Osteoblast (primary cell): ENCODE data around the gene KNDC1. TPM values are rescaled to one million over a fixed set of nuclear protein-coding genes. Genes with fewer than 3 reads are reported as not detected.

Experiments used
- DNase-seq: peaks from one replicate; pipeline ENCODE4 v3.0.0; 2011; ENCODE audit warnings: low spot score, mixed read lengths; ENCODE audit not compliant: insufficient read length; ENCODE audit errors: missing footprints
- H2AFZ ChIP-seq: 2 replicates; pipeline ENCODE4 v1.6.0; 2011; ENCODE audit warnings: mild to moderate bottlenecking, low read length
- H3K27ac ChIP-seq: 2 replicates; pipeline ENCODE4 v1.5.1; 2011; ENCODE audit warnings: mild to moderate bottlenecking, low read depth, low read length, moderate library complexity
- H3K27me3 ChIP-seq: 2 replicates; pipeline ENCODE4 v1.6.0; 2012; ENCODE audit warnings: mild to moderate bottlenecking, control low read depth, inconsistent platforms, low read length, moderate library complexity; ENCODE audit not compliant: insufficient read depth
- H3K36me3 ChIP-seq: 2 replicates; pipeline ENCODE4 v1.5.1; 2011; ENCODE audit warnings: mild to moderate bottlenecking, low read length, control low read depth, moderate library complexity; ENCODE audit not compliant: insufficient read depth
- H3K4me1 ChIP-seq: 2 replicates; pipeline ENCODE4 v1.5.1; 2011; ENCODE audit warnings: mild to moderate bottlenecking, low read length, control low read depth, moderate library complexity; ENCODE audit not compliant: insufficient read depth
- H3K4me2 ChIP-seq: 2 replicates; pipeline ENCODE4 v1.6.0; 2011; ENCODE audit warnings: mild to moderate bottlenecking, low read length; ENCODE audit not compliant: insufficient read depth
- H3K4me3 ChIP-seq: fragments of 200-600 bp; sonication (generic); 3 replicates; pipeline ENCODE4 v1.5.1; 2012; ENCODE audit warnings: mild to moderate bottlenecking, low read length, inconsistent platforms; ENCODE audit not compliant: insufficient read depth
- H3K79me2 ChIP-seq: 2 replicates; pipeline ENCODE4 v1.6.0; 2012; ENCODE audit warnings: mild to moderate bottlenecking, low read length, control low read depth, inconsistent platforms; ENCODE audit not compliant: insufficient read depth
- H3K9me3 ChIP-seq: 2 replicates; pipeline ENCODE4 v1.5.1; 2011; ENCODE audit warnings: low read depth, low read length, control low read depth
- H4K20me1 ChIP-seq: 2 replicates; pipeline ENCODE4 v1.6.0; 2012; ENCODE audit warnings: mild to moderate bottlenecking, low read length, control low read depth; ENCODE audit not compliant: insufficient read depth
- total RNA-seq: library from RNA; depleted of rRNA; stranded (reverse); fragments of >200 nt; gene quantifications from 2 replicates; pipeline ENCODE4 v1.2.3, GENCODE V29; 2012
- TF ChIP-seq, protein P1 (sequence below): IDR thresholded peaks from 2 replicates; pipeline ENCODE4 v1.5.1; 2011; ENCODE audit warnings: mild to moderate bottlenecking, low read depth, low read length, moderate library complexity; ENCODE audit errors: extremely low read depth

KNDC1 gene
- total RNA-seq, 1 donor = not detected

- no peaks in the 10 kb centered on the region for H3K79me2 ChIP-seq
- peak overlapping the region; percentile 53 for H3K4me3 ChIP-seq
- no peak overlapping the region for H2AFZ ChIP-seq
- peaks cover 13% of the 10 kb centered on the region for H3K27me3 ChIP-seq
- TF ChIP-seq, protein P1, sequence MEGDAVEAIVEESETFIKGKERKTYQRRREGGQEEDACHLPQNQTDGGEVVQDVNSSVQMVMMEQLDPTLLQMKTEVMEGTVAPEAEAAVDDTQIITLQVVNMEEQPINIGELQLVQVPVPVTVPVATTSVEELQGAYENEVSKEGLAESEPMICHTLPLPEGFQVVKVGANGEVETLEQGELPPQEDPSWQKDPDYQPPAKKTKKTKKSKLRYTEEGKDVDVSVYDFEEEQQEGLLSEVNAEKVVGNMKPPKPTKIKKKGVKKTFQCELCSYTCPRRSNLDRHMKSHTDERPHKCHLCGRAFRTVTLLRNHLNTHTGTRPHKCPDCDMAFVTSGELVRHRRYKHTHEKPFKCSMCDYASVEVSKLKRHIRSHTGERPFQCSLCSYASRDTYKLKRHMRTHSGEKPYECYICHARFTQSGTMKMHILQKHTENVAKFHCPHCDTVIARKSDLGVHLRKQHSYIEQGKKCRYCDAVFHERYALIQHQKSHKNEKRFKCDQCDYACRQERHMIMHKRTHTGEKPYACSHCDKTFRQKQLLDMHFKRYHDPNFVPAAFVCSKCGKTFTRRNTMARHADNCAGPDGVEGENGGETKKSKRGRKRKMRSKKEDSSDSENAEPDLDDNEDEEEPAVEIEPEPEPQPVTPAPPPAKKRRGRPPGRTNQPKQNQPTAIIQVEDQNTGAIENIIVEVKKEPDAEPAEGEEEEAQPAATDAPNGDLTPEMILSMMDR = no peak
- H4K20me1 ChIP-seq = no peaks in the 10 kb centered on the region
- no peaks in the 10 kb centered on the region for H3K36me3 ChIP-seq
- H3K27ac ChIP-seq = no peak overlapping the region
- DNase-seq = peak; percentile 81
- H3K4me2 ChIP-seq = peak overlapping the region; percentile 64
- H3K9me3 ChIP-seq = no peaks in the 10 kb centered on the region
- no peaks in the 10 kb centered on the region for H3K4me1 ChIP-seq
Measured at GRCh38 chr10:133160826-133161471, 930 bp downstream of the KNDC1 start.

GRCh38 chr10:133161486-133162109, 1.6 kb downstream of the KNDC1 start:
- Histone ChIP-seq H3K27ac (no peak overlapping the region), H3K4me2 (no peak overlapping the region), H4K20me1 (no peaks in the 10 kb centered on the region), H3K4me1 (no peaks in the 10 kb centered on the region), H3K27me3 (peaks cover 13% of the 10 kb centered on the region), H3K36me3 (no peaks in the 10 kb centered on the region), H3K4me3 (no peak overlapping the region), H3K79me2 (no peaks in the 10 kb centered on the region), H2AFZ (no peak overlapping the region), H3K9me3 (no peaks in the 10 kb centered on the region)
- TF ChIP-seq, protein P1 = no peak
- DNase-seq = peak; percentile 77

DNA sequence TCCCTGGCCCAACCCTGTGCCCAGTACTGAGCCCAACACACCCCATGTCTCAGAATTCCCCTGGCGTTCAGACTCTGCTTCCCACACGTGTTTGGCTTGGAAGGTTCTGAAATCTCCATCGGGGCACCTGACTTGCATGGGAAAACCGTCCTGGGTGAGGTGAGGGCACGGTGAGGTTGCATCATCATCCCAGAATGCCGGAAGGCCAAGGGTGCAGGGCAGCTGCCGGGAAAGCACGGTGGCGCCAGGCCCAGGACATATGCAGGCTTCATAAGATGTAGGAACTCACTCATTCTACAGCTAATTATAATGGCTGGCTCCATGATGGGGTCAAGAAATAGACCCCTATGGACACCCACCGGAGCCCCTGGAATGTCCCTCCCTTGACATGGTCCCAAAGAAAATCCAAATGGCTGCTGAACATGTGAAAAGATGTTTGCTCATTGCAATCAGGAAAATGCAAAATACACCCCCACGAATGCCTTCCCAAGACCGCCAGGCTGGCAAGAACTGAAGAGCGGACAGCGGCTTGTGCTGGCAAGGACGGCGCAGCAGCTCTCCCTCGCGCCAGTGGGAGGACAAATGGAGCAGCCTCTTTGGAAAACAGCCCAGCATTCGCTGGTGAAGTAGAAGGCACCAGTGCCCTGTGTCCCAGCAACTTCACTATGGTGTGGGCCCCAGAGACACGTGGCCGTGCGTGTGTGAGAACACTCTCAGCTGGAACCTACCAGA, 2.3 kb downstream of the KNDC1 start:
- TF ChIP-seq, protein P1 = no peak
- H3K79me2 ChIP-seq = no peaks in the 10 kb centered on the region

More for the DNA sequence above, 2.3 kb downstream of the KNDC1 start:
- Histone ChIP-seq H4K20me1 (no peaks in the 10 kb centered on the region), H3K4me2 (no peak overlapping the region), H3K27me3 (peaks cover 13% of the 10 kb centered on the region), H3K4me3 (no peak overlapping the region), H3K36me3 (no peaks in the 10 kb centered on the region), H3K4me1 (no peaks in the 10 kb centered on the region), H3K9me3 (no peaks in the 10 kb centered on the region), H3K27ac (no peak overlapping the region), H2AFZ (no peak overlapping the region)
- peak; percentile 92 for DNase-seq
